AG09309 (cell line): Measurements from ENCODE around the gene TINAG.

Experiments
- DNase-seq: peaks from one replicate; pipeline ENCODE4 v3.0.0-alpha.2; 2010; ENCODE audit warnings: low read depth
- H3K4me3 ChIP-seq: 2 replicates; pipeline ENCODE4 v1.5.1; 2011; ENCODE audit warnings: mild to moderate bottlenecking, low read depth, low read length, moderate library complexity; ENCODE audit not compliant: control insufficient read depth
- CTCF ChIP-seq: IDR thresholded peaks from 2 replicates; pipeline ENCODE4 v1.5.1; 2011; ENCODE audit warnings: mild to moderate bottlenecking, low read depth, low read length, inconsistent platforms; ENCODE audit not compliant: insufficient read depth, control insufficient read depth; ENCODE audit errors: missing control alignments

TINAG gene

GRCh38 chr6:54377776-54378175 lies 69.5 kb downstream of the TINAG start:
- DNase-seq: no peak
- TF ChIP-seq CTCF: no peak
- no peak overlapping the region for H3K4me3 ChIP-seq

GRCh38 chr6:54386295-54386694 lies 78.1 kb downstream of the TINAG start:
- no peak for TF ChIP-seq CTCF
- no peak for DNase-seq
- H3K4me3 ChIP-seq: no peak overlapping the region

DNA sequence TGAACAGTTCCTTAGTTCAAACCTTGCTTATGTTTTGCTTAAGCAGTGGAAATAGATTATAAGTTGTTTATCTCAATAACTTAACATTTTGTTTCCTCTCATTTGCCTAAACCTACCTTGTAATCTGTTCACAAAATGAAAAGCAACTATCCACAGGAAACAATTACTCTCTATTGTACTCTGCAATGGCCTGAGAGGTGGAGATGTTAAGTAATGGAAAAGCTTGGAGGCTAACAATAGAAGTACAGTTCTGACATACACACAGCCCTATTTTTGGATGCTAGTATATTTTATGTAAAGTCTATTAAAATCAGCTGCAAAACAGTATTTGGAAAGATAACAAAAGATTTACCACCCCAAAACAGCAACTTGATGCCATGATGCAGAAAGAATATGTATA lies 82.1 kb downstream of the TINAG start:
- TF ChIP-seq CTCF: no peak
- H3K4me3 ChIP-seq: no peak overlapping the region
- DNase-seq: no peak

DNA sequence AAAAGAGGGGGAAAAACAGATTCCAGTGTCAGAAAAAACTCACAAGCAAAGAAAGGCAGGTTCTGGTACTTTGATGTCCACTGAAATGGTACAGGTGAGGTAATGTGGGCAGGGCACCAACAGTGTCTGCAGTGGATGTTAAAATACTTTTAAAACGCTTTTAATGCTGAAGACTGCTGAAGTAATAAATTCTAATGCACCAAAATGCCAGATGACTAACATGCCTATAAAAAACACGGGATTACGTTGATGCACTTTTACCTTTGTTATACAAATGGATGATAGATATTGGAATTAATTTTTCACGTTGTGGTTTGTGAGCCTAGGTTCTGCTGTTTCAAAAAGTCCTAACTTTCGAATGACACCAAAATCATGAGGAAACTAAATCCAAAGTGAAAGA lies 83.3 kb downstream of the TINAG start:
- no peak for DNase-seq
- TF ChIP-seq CTCF: no peak
- H3K4me3 ChIP-seq: no peak overlapping the region

DNA sequence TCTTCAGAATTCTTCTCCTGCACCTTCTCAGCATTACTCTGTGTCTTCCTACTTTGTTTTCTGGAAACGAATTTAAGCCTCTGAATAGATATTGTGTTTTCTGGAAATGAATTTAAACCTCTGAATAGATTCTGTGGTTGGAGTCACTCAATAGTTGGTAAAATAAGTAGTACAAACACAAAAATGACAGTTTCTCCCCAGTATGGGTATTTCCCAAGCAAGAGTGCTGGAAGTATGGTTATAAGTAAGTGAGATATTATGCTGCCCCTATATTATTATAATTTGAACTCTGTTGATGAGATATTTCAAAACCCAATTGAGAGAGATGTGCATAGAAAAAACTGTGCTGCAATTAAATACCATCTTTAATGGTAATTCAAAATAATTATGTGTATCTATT lies 94.9 kb downstream of the TINAG start:
- DNase-seq: no peak
- TF ChIP-seq CTCF: no peak
- no peak overlapping the region for H3K4me3 ChIP-seq

GRCh38 chr6:54404791-54405190 lies 96.5 kb downstream of the TINAG start:
- DNase-seq: no peak
- no peak for TF ChIP-seq CTCF
- H3K4me3 ChIP-seq: no peak overlapping the region

- TF ChIP-seq CTCF: no peak
- DNase-seq: no peak
Observed at GRCh38 chr6:54411767-54412166, 103.5 kb downstream of the TINAG start.

More at GRCh38 chr6:54411767-54412166, 103.5 kb downstream of the TINAG start:
- H3K4me3 ChIP-seq: no peak overlapping the region
